Esophagus muscularis mucosa (tissue), 4 donors: ENCODE results near the gene TLE3. TPM values are rescaled to one million over a fixed set of nuclear protein-coding genes. Genes with fewer than 3 reads are reported as not detected.

Source experiments
- DNase-seq: peaks from one replicate; pipeline ENCODE4 v3.0.0-alpha.2; 2017; ENCODE audit errors: extremely low spot score
- H3K27ac ChIP-seq, 4 donors: fragments of 200-600 bp; sonication (generic); replicated peaks in 1 of 4; 1 replicate in 3 of 4; 2 replicates in 1 of 4; pipeline ENCODE4 v1.5.1; 2016 to 2019; ENCODE audit warnings: mild to moderate bottlenecking in 1 of 4
- H3K27me3 ChIP-seq, 4 donors: fragments of 200-600 bp; sonication (generic); one replicate each; pipeline versions ENCODE4 v1.5.1 to v1.6.0; 2016 to 2019
- H3K36me3 ChIP-seq, 4 donors: fragments of 200-600 bp; sonication (generic); one replicate each; pipeline ENCODE4 v1.5.1; 2016 to 2019
- H3K4me1 ChIP-seq, 4 donors: fragments of 200-600 bp; sonication (generic); one replicate each; pipeline ENCODE4 v1.5.1; 2016 to 2019
- H3K4me3 ChIP-seq, 4 donors: fragments of 200-600 bp; sonication (generic); 1 replicate in 2 of 4; 2 replicates in 2 of 4; pipeline ENCODE4 v1.5.1; 2016 to 2019; ENCODE audit warnings: mild to moderate bottlenecking in 4 of 4, moderate library complexity in 1 of 4
- H3K9me3 ChIP-seq, 4 donors: fragments of 200-600 bp; sonication (generic); 1 replicate in 3 of 4; 2 replicates in 1 of 4; pipeline ENCODE4 v1.5.1; 2016 to 2019
- CTCF ChIP-seq, 3 experiments: fragments of 200-600 bp in 2 of 3; fragments of 450-650 bp in 1 of 3; sonication (generic) in 2 of 3; IDR thresholded peaks; one replicate each; pipeline ENCODE4 v1.5.1; 2017 to 2019; ENCODE audit warnings: antibody characterized with exemption in 3 of 3, mild to moderate bottlenecking in 2 of 3, moderate library complexity in 1 of 3
- EP300 ChIP-seq: sonication (generic); formaldehyde crosslinking; IDR thresholded peaks from one replicate; pipeline ENCODE4 v1.6.1; 2017; ENCODE audit warnings: antibody characterized with exemption
- POLR2A ChIP-seq: fragments of 450-650 bp; IDR thresholded peaks from one replicate; pipeline ENCODE4 v1.6.1; 2017; ENCODE audit warnings: antibody characterized with exemption, moderate library complexity, mild to moderate bottlenecking, low read depth
- POLR2AphosphoS5 ChIP-seq, 2 donors: sonication (generic); formaldehyde crosslinking; IDR thresholded peaks; one replicate each; pipeline ENCODE4 v1.6.1; 2017; ENCODE audit warnings: antibody characterized with exemption in 2 of 2
- WGBS: methylation state at CpG from one replicate; pipeline ENCODE4 v1.1.5; 2018; 5-methylcytosine and 5-hydroxymethylcytosine counted together
- intact Hi-C: fragments of 100-400 bp; cut with DNase I; formaldehyde crosslinking; loops from one replicate; pipeline ENCODE4 v1.15.1; 2023
- total RNA-seq, 4 donors: library from RNA; depleted of rRNA; stranded (reverse); fragments of >200 nt; gene quantifications; one replicate each; pipeline versions ENCODE4 v1.1.0 to v1.2.1, GENCODE V29; 2016

TLE3 gene
- total RNA-seq, 4 donors from 2014 or later = 35.7 to 81.3 (median 59.2) TPM

- TF ChIP-seq CTCF (IDR thresholded peaks at IDR 0.05) = no peak
- TF ChIP-seq POLR2A = no peak
- TF ChIP-seq POLR2AphosphoS5 (IDR thresholded peaks at IDR 0.05) = no peak
- no peak for TF ChIP-seq EP300
- WGBS = 92% methylated on average over 8 of the region's 8 CpGs
- no peak for DNase-seq
- no peaks in the 10 kb centered on the region for H3K9me3 ChIP-seq
- peaks cover 17 to 36% (median 33%) of the 10 kb centered on the region in 4 donors for H3K4me1 ChIP-seq
- intact Hi-C loops = no loop called here
- peaks cover 51 to 84% (median 68%) of the 10 kb centered on the region in 4 donors for H3K36me3 ChIP-seq
- no peak overlapping the region for H3K27ac ChIP-seq
- no peak overlapping the region for H3K4me3 ChIP-seq
- no peaks in the 10 kb centered on the region for H3K27me3 ChIP-seq
Measured at GRCh38 chr15:70060993-70061305, 36.8 kb downstream of the TLE3 start.

DNA sequence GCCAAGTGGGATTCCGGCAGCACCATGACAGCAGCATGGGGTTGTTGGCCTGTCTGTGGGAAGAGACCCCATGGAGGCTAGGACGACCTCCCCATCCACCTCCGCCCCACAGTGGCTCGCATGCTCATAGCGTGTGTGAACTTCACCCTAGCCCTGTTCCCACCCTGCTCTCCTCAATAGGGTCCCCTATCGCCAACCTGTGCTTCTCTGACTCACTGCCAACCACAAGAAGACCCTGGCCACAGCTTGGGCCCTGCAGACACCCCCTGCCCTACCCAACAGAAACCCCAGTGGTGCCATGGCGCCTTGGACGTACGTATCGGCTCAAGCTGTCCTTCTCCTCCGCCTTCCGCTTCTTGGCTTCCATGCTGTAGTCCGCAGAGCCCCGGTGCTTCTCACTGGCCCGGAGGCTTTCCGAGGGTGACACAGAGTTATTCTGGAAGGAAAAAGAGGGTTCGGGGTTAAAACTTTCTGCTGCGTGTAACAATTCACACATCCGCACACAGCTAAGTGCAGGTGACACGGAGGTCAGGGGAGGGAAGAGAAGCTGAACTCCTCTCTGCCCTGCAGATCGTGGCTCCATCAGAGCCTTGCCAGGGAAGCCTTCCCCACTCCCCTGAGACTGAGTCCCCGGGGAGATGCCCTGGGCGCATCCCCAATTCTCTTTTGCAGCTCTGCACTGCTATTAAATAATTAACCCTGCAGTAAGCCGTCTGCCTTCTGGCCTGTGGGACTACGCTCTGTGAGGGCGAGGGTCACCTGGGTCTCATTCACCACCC, 37.3 kb downstream of the TLE3 start:
- H3K27me3 ChIP-seq = no peaks in the 10 kb centered on the region
- peaks cover 51 to 84% (median 68%) of the 10 kb centered on the region in 4 donors for H3K36me3 ChIP-seq
- H3K4me1 ChIP-seq = peaks cover 17 to 33% (median 29%) of the 10 kb centered on the region in 4 donors
- H3K27ac ChIP-seq = no peak overlapping the region
- intact Hi-C loops = no loop called here
- 91% methylated on average over 24 of the region's 26 CpGs for WGBS
- no peak overlapping the region for H3K4me3 ChIP-seq
- H3K9me3 ChIP-seq = no peaks in the 10 kb centered on the region
- no peak for TF ChIP-seq POLR2A
- TF ChIP-seq POLR2AphosphoS5 (IDR thresholded peaks at IDR 0.05) = no peak
- no peak for TF ChIP-seq EP300
- no peak for TF ChIP-seq CTCF (IDR thresholded peaks at IDR 0.05)
- no peak for DNase-seq

DNA sequence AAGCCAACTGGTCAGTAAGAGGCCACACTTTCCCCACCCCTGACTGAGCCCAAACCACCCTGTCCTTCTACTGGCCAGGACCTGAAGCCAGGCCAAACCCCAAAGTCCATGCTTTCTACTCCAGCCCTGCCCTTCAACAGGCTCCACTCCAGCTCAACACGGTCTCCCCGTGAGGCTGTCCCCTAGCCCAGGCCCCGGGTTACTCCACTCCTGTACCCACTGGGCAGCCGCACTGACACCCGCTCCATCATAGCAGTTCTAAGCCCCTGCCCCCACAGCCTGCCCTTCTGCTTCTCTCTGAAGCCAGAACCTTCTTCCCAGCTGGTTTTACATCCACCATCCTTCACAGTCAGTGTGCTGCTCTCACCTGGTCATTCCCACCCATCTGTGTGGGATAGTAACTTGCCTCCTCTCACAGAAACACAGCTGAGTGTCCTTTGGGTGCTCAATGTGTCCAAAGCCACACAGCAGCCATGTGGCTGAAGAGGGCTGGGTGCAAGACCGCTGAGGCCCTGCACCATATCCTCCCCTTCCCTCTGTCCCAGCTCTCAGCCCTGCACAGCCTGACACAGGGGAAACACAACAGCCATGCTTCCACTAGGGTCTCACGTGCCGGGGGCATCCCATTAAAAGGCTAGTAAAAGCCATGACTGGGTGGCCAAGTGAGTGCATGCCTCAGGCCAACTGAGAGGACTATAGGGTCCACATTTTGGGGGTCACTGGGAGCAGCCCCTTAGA, 38.1 kb downstream of the TLE3 start:
- Histone ChIP-seq H3K27me3 (no peaks in the 10 kb centered on the region), H3K9me3 (no peaks in the 10 kb centered on the region), H3K36me3 (peaks cover 55 to 86% (median 69%) of the 10 kb centered on the region in 4 donors), H3K27ac (no peak overlapping the region), H3K4me3 (no peak overlapping the region), H3K4me1 (peaks cover 17 to 26% (median 23%) of the 10 kb centered on the region in 4 donors)
- no peak for TF ChIP-seq CTCF (IDR thresholded peaks at IDR 0.05)
- TF ChIP-seq POLR2AphosphoS5 (IDR thresholded peaks at IDR 0.05) = no peak
- no peak for TF ChIP-seq POLR2A
- no peak for TF ChIP-seq EP300
- intact Hi-C loops = no loop called here
- DNase-seq = no peak
- WGBS = 85% methylated on average over 6 of the region's 8 CpGs

DNA sequence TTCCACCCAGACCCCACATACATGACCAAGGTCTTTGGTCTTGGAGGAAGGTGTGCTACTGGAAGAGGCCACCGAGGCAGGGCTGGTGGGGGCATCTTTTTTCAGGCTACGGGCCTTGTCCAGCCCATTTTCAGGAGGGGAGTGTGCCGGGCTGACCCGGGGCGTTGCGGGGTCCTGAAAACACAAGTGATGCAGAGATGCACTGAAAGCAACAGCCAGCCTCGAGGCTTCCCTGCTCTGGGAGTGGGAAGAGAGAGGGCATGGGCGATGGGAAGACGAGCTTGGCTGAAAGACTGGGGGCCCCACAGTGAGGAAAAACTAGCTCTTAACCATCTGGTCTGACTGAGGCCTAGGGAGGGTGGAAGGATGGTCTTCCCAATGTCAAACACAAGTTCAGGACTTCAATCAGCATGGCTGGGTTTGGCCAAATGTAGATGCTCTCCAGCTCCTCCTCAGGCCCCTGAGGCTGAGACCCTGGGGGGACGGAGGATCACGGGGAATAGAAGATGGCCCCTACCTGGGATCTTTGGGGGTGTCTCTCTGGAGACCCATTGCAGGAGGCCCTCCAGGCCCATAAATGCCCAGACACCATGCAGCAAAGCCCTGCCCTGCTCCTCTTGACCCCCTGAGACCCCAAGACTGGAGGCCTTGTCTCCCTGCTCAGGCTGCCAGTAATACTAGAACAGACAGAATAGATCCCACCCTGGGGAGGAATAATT, 38.9 kb downstream of the TLE3 start:
- Histone ChIP-seq H3K4me3 (no peak overlapping the region), H3K36me3 (peaks cover 64 to 86% (median 72%) of the 10 kb centered on the region in 4 donors), H3K27ac (no peak overlapping the region), H3K4me1 (peaks cover 17 to 26% (median 23%) of the 10 kb centered on the region in 4 donors), H3K27me3 (no peaks in the 10 kb centered on the region), H3K9me3 (no peaks in the 10 kb centered on the region)
- TF ChIP-seq CTCF (IDR thresholded peaks at IDR 0.05) (no peak), POLR2AphosphoS5 (IDR thresholded peaks at IDR 0.05) (no peak), POLR2A (no peak)
- no peak for DNase-seq
- intact Hi-C loops = no loop called here
- 97% methylated on average over 9 of the region's 11 CpGs for WGBS
